ENCODE measurements around the gene FOXP1.

The FOXP1 gene

DNA sequence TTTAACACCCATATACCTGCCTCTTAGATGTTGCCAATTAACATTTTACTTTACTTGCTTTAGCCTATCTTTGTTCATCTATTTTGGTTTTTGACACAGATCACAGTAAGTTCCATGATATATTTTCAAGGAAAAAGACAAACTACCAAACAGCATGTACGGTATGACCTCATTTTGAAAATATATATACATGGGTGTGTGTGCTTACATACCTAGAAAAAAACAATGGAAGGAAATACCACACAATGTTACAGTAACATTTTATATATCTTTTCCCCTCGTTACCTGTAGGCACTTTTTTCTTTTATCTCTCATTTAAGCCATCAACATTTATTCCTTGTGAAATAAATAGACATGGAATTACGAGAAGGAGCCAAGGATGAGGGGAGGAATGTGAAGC is 170.0 kb downstream of the FOXP1 start:
- peaks cover 92% of the 10 kb centered on the region for H3K27me3 ChIP-seq (ENCODE audit: low read depth, low read length)

DNA sequence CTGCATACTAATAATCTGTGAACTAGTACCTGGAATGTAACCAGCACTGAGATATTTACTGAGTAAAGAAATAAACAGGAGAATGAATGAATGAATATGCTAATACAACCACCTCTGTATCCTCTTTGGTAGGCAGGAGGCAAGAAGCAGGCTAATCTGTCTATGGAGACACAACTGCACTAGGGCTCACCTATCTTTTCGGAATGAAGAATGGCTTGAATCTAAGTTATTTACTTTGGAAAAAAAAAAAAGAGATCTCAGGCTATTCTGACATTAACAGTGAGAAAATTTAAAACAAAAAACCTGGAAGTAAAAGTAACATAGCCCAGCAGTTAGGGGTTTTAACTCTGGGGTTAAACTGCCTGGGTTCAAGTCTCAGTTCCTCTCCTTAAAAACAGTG is 174.2 kb downstream of the FOXP1 start:
- no peaks in the 10 kb centered on the region for H3K36me3 ChIP-seq (replicated peaks; ENCODE audit: low read depth, low read length)
- H3K27me3 ChIP-seq (ENCODE audit: low read depth, low read length), result peaks cover 78% of the 10 kb centered on the region
- H3K27ac ChIP-seq (ENCODE audit: low read length), result no peak overlapping the region
- H3K9ac ChIP-seq (ENCODE audit: low read length), result no peak overlapping the region
- 0 out of 2 replicates have a peak, but pooled peaks cover 3% of the 10 kb centered on the region for H4K20me1 ChIP-seq (ENCODE audit: insufficient read depth, low read length)
- no peaks in the 10 kb centered on the region for H3K79me2 ChIP-seq (ENCODE audit: low read length)
- H3K9me3 ChIP-seq (ENCODE audit: insufficient read depth, low read length), result no peaks in the 10 kb centered on the region
- no peak overlapping the region for H3K4me2 ChIP-seq (ENCODE audit: low read length)
- TF ChIP-seq EZH2phosphoT487 (IDR thresholded peaks at IDR 0.05; ENCODE audit: low read depth) (no peak), CTCF (IDR thresholded peaks at IDR 0.05; ENCODE audit: low read depth, low read length) (no peak)
- H3K4me3 ChIP-seq (ENCODE audit: low read length), result no peak overlapping the region
- H3K4me1 ChIP-seq (ENCODE audit: low read length), result peaks cover 9% of the 10 kb centered on the region
- H2AFZ ChIP-seq (ENCODE audit: low read depth, low read length), result no peak overlapping the region

More for the DNA sequence above, 170.0 kb downstream of the FOXP1 start:
- Histone ChIP-seq H3K4me1 (ENCODE audit: low read length) (peaks cover 3% of the 10 kb centered on the region), H2AFZ (ENCODE audit: low read depth, low read length) (no peak overlapping the region), H4K20me1 (ENCODE audit: insufficient read depth, low read length) (0 out of 2 replicates have a peak, but pooled peaks cover 3% of the 10 kb centered on the region), H3K4me2 (ENCODE audit: low read length) (no peak overlapping the region), H3K4me3 (ENCODE audit: low read length) (no peak overlapping the region), H3K36me3 (replicated peaks; ENCODE audit: low read depth, low read length) (no peaks in the 10 kb centered on the region), H3K9me3 (ENCODE audit: insufficient read depth, low read length) (no peaks in the 10 kb centered on the region), H3K9ac (ENCODE audit: low read length) (no peak overlapping the region), H3K79me2 (ENCODE audit: low read length) (no peaks in the 10 kb centered on the region), H3K27ac (ENCODE audit: low read length) (no peak overlapping the region)
- no peak for TF ChIP-seq EZH2phosphoT487 (IDR thresholded peaks at IDR 0.05; ENCODE audit: low read depth)

DNA sequence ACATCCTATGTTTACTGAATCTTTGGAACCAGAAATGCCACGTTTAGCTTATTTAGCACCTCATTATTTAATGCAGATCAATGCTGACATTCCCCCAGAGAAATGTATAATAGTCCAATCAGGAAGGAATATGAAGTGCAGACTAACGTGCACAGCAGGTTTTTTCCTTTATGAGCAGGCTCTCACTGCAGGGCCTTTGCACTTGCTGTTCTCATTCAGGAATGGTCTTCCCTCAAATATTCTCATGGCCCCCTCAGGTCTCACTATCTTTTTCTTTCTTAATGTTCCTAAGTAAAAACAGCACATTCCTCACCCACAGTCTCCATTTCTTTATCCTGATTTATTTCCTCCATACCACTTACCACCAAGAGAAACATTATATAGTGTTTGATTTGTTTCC is 174.6 kb downstream of the FOXP1 start:
- Histone ChIP-seq H3K27ac (ENCODE audit: low read length) (no peak overlapping the region), H3K4me1 (ENCODE audit: low read length) (peaks cover 9% of the 10 kb centered on the region), H2AFZ (ENCODE audit: low read depth, low read length) (no peak overlapping the region), H3K36me3 (replicated peaks; ENCODE audit: low read depth, low read length) (no peaks in the 10 kb centered on the region), H3K79me2 (ENCODE audit: low read length) (no peaks in the 10 kb centered on the region), H4K20me1 (ENCODE audit: insufficient read depth, low read length) (0 out of 2 replicates have a peak, but pooled peaks cover 3% of the 10 kb centered on the region), H3K4me2 (ENCODE audit: low read length) (no peak overlapping the region), H3K27me3 (ENCODE audit: low read depth, low read length) (peaks cover 74% of the 10 kb centered on the region), H3K9me3 (ENCODE audit: insufficient read depth, low read length) (no peaks in the 10 kb centered on the region), H3K4me3 (ENCODE audit: low read length) (no peak overlapping the region), H3K9ac (ENCODE audit: low read length) (no peak overlapping the region)
- no peak for TF ChIP-seq CTCF (IDR thresholded peaks at IDR 0.05; ENCODE audit: low read depth, low read length)
- no peak for TF ChIP-seq EZH2phosphoT487 (IDR thresholded peaks at IDR 0.05; ENCODE audit: low read depth)

- Histone ChIP-seq H3K9me3 (ENCODE audit: insufficient read depth, low read length) (no peaks in the 10 kb centered on the region), H3K9ac (ENCODE audit: low read length) (no peak overlapping the region), H3K4me1 (ENCODE audit: low read length) (peaks cover 14% of the 10 kb centered on the region), H2AFZ (ENCODE audit: low read depth, low read length) (no peak overlapping the region), H3K4me2 (ENCODE audit: low read length) (peak overlapping the region; percentile 34), H3K79me2 (ENCODE audit: low read length) (no peaks in the 10 kb centered on the region), H3K4me3 (ENCODE audit: low read length) (no peak overlapping the region), H3K36me3 (replicated peaks; ENCODE audit: low read depth, low read length) (no peaks in the 10 kb centered on the region), H3K27me3 (ENCODE audit: low read depth, low read length) (peaks cover 71% of the 10 kb centered on the region), H3K27ac (ENCODE audit: low read length) (no peak overlapping the region), H4K20me1 (ENCODE audit: insufficient read depth, low read length) (0 out of 2 replicates have a peak, but pooled peaks cover 3% of the 10 kb centered on the region)
- TF ChIP-seq CTCF (IDR thresholded peaks at IDR 0.05; ENCODE audit: low read depth, low read length), result no peak
- no peak for TF ChIP-seq EZH2phosphoT487 (IDR thresholded peaks at IDR 0.05; ENCODE audit: low read depth)
Observed at GRCh38 chr3:71407823-71408222, 175.7 kb downstream of the FOXP1 start.

All from OCI-LY3 (cell line).